Measurements from ENCODE around the gene FIGLA. TPM values are rescaled to one million over a fixed set of nuclear protein-coding genes. Genes with fewer than 3 reads are reported as not detected.

The FIGLA gene
- total and polyA plus RNA-seq, 10 donors = 0.14 to 0.39 TPM; not detected in 8

DNA sequence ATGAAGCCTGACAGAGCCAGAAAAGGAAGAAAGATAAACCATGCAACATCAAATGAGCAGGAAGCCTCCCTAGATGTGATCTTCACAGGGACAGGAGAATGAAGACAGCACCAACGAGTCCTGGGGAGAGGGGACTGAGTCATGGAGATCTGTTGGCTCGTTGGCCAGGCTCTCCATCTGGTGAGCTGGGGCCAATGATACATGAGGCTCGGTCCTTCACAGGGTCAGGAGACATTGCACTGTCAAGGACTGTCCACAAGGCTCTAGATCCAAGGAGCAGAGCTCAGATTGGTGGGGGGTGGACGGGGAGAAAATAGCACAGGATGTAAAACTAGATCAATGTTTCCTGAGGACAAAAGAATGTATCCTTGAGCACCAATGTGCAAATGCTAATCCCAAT, 44.4 kb upstream of the FIGLA start:
- DNase-seq = no peak
- H3K4me1 ChIP-seq = peaks cover 0 to 3% (median 0%) of the 10 kb centered on the region in 6 donors
- 42 to 62% (median 55%) methylated on average over 4 of the region's 4 CpGs for WGBS, 5 donors
- H3K36me3 ChIP-seq = no peaks in the 10 kb centered on the region
- no peaks in the 10 kb centered on the region for H3K9me3 ChIP-seq
- H3K4me3 ChIP-seq = no peak overlapping the region
- intact Hi-C loops (cut with DNase I; ENCODE audit: low total_unique reads) = no loop called here
- TF ChIP-seq, protein P1, sequence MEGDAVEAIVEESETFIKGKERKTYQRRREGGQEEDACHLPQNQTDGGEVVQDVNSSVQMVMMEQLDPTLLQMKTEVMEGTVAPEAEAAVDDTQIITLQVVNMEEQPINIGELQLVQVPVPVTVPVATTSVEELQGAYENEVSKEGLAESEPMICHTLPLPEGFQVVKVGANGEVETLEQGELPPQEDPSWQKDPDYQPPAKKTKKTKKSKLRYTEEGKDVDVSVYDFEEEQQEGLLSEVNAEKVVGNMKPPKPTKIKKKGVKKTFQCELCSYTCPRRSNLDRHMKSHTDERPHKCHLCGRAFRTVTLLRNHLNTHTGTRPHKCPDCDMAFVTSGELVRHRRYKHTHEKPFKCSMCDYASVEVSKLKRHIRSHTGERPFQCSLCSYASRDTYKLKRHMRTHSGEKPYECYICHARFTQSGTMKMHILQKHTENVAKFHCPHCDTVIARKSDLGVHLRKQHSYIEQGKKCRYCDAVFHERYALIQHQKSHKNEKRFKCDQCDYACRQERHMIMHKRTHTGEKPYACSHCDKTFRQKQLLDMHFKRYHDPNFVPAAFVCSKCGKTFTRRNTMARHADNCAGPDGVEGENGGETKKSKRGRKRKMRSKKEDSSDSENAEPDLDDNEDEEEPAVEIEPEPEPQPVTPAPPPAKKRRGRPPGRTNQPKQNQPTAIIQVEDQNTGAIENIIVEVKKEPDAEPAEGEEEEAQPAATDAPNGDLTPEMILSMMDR (IDR thresholded peaks at IDR 0.05 in 8 of 11, conservative IDR thresholded peaks at IDR 0.05 in 3 of 11) = no peak
- TF ChIP-seq POLR2AphosphoS5 (IDR thresholded peaks at IDR 0.05) = no peak
- no peak for TF ChIP-seq POLR2A (IDR thresholded peaks at IDR 0.05)
- no peak overlapping the region for H3K27ac ChIP-seq
- H3K27me3 ChIP-seq (replicated peaks in 1 of 7) = peaks cover 0 to 16% (median 0%) of the 10 kb centered on the region in 7 donors

DNA sequence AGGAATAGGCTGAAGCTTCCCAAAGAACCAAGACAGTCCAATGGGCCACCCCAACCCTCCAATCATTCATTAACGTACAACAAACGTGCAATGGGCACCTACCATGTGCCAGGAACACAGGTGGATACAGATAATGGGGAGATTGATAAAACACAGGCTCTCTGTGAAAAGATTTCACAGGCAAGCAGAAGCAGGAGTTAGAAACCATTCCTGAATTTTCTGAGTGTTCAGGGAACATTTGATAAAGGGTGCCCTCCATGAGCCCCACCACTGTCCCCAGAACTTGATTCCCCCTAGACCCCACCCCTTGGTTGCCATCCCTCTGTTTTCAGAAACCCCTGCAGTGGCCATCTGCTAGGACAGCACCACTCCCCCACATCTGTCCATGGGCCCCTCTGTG, 43.7 kb upstream of the FIGLA start:
- 74 to 90% (median 85%) methylated on average over 2 of the region's 2 CpGs for WGBS, 5 donors
- H3K27ac ChIP-seq = no peak overlapping the region
- no peaks in the 10 kb centered on the region for H3K9me3 ChIP-seq
- H3K4me1 ChIP-seq = peaks cover 0 to 10% (median 0%) of the 10 kb centered on the region in 6 donors
- DNase-seq = no peak
- H3K27me3 ChIP-seq (replicated peaks in 1 of 7) = peaks cover 0 to 16% (median 0%) of the 10 kb centered on the region in 7 donors
- H3K4me3 ChIP-seq = no peak overlapping the region
- no peaks in the 10 kb centered on the region for H3K36me3 ChIP-seq
- TF ChIP-seq, protein P1 (IDR thresholded peaks at IDR 0.05 in 8 of 11, conservative IDR thresholded peaks at IDR 0.05 in 3 of 11) = no peak
- TF ChIP-seq POLR2AphosphoS5 (IDR thresholded peaks at IDR 0.05) (no peak), POLR2A (IDR thresholded peaks at IDR 0.05) (no peak)
- intact Hi-C loops (cut with DNase I; ENCODE audit: low total_unique reads) = no loop called here

DNA sequence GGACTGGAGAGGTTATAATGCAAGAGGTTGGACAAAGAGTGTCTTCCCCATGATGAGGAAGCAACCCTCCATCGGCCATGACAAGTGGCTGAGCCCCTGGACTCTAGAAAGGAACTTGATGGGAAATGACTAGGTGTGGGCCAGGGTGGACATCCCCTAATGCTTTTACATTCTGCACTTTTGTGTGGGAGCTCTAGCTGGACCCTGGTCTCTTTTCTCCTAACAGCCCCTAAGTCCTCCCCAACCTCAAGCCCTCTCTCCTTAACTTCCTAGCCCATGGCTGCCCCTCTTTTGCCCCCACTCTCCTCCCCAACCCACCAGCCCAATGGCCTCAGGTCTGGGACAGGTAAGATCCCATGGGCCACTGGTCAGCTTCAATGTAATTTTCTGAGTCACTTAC, 42.8 kb upstream of the FIGLA start:
- TF ChIP-seq POLR2AphosphoS5 (IDR thresholded peaks at IDR 0.05) = no peak
- TF ChIP-seq POLR2A (IDR thresholded peaks at IDR 0.05) = no peak
- TF ChIP-seq, protein P1 (IDR thresholded peaks at IDR 0.05 in 8 of 11, conservative IDR thresholded peaks at IDR 0.05 in 3 of 11) = no peak
- Histone ChIP-seq H3K4me1 (peaks cover 0 to 17% (median 1%) of the 10 kb centered on the region in 6 donors), H3K27ac (no peak overlapping the region), H3K9me3 (no peaks in the 10 kb centered on the region), H3K27me3 (replicated peaks in 1 of 7) (peaks cover 0 to 16% (median 0%) of the 10 kb centered on the region in 7 donors), H3K4me3 (no peak overlapping the region), H3K36me3 (no peaks in the 10 kb centered on the region)
- intact Hi-C loops (cut with DNase I; ENCODE audit: low total_unique reads) = no loop called here
- DNase-seq = no peak
- 55 to 91% (median 75%) methylated on average over 1 of the region's 1 CpG for WGBS, 5 donors

DNA sequence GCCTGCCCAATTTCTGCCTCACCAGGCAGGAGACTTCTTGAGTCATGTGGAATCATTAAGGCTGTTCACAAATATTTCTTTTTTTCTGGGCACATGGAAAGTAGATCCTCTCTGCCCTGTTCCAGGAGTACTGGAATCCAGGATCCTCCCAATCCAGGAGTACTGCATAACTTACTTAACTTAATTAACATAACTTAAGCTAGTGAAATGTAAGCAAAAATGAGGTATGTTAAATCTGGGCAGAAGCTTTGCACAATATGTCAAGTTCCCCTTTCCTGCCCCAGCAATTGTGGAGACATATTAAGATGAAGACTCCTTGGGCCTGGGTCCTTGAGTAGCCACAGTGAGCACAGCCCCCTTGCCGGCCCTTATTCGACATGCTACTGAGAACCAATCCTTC, 41.9 kb upstream of the FIGLA start:
- peaks cover 0 to 16% (median 0%) of the 10 kb centered on the region in 7 donors for H3K27me3 ChIP-seq (replicated peaks in 1 of 7)
- no peak for TF ChIP-seq POLR2AphosphoS5 (IDR thresholded peaks at IDR 0.05)
- TF ChIP-seq, protein P1 (IDR thresholded peaks at IDR 0.05 in 8 of 11, conservative IDR thresholded peaks at IDR 0.05 in 3 of 11) = no peak
- peaks cover 0 to 22% (median 5%) of the 10 kb centered on the region in 6 donors for H3K4me1 ChIP-seq
- WGBS, 5 donors = 89 to 100% (median 93%) methylated on average over 2 of the region's 2 CpGs
- no peaks in the 10 kb centered on the region for H3K9me3 ChIP-seq
- no peak overlapping the region for H3K27ac ChIP-seq
- H3K36me3 ChIP-seq = no peaks in the 10 kb centered on the region
- no peak for DNase-seq
- intact Hi-C loops (cut with DNase I; ENCODE audit: low total_unique reads) = no loop called here
- no peak overlapping the region for H3K4me3 ChIP-seq
